ENCODE measurements around the gene PRRC2A. TPM values are rescaled to one million over a fixed set of nuclear protein-coding genes. Genes with fewer than 3 reads are reported as not detected.

PRRC2A gene
- total RNA-seq, 1 donor from 2014 or later: 117 TPM

- TF ChIP-seq, protein P1, sequence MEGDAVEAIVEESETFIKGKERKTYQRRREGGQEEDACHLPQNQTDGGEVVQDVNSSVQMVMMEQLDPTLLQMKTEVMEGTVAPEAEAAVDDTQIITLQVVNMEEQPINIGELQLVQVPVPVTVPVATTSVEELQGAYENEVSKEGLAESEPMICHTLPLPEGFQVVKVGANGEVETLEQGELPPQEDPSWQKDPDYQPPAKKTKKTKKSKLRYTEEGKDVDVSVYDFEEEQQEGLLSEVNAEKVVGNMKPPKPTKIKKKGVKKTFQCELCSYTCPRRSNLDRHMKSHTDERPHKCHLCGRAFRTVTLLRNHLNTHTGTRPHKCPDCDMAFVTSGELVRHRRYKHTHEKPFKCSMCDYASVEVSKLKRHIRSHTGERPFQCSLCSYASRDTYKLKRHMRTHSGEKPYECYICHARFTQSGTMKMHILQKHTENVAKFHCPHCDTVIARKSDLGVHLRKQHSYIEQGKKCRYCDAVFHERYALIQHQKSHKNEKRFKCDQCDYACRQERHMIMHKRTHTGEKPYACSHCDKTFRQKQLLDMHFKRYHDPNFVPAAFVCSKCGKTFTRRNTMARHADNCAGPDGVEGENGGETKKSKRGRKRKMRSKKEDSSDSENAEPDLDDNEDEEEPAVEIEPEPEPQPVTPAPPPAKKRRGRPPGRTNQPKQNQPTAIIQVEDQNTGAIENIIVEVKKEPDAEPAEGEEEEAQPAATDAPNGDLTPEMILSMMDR (IDR thresholded peaks at IDR 0.05; ENCODE audit: insufficient read depth, low read length, poor library complexity, severe bottlenecking): no peak
- Histone ChIP-seq H3K27me3 (ENCODE audit: control insufficient read depth, insufficient read depth, low read length) (no peaks in the 10 kb centered on the region), H3K4me3 (ENCODE audit: low read depth, low read length) (no peak overlapping the region), H3K36me3 (ENCODE audit: control insufficient read depth, insufficient read depth, low read length) (peaks cover 7% of the 10 kb centered on the region)
- no peak for DNase-seq (ENCODE audit: low read depth)
These were observed 6.4 kb downstream of the PRRC2A start for GRCh38 chr6:31626952-31627351.

DNA sequence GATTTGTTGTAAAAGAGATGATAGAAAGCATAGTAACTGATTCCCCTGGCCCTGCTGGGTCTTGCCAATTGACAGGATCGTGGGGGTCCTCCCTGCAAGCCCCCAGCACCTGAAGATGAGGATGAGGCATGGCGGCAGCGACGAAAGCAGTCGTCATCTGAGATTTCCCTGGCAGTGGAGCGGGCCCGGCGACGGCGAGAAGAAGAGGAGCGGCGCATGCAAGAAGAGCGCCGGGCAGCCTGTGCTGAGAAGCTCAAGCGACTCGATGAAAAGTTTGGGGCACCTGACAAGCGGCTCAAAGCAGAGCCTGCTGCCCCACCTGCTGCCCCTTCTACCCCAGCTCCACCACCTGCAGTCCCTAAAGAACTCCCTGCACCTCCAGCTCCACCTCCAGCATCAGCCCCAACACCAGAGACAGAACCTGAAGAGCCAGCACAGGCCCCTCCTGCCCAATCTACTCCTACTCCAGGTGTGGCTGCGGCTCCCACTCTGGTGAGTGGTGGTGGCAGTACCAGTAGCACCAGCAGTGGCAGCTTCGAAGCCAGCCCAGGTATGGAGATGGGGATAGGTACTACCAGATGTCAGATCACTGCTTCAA, 7.3 kb downstream of the PRRC2A start:
- DNase-seq (ENCODE audit: low read depth): no peak
- Histone ChIP-seq H3K4me3 (ENCODE audit: low read depth, low read length) (no peak overlapping the region), H3K36me3 (ENCODE audit: control insufficient read depth, insufficient read depth, low read length) (peaks cover 8% of the 10 kb centered on the region), H3K27me3 (ENCODE audit: control insufficient read depth, insufficient read depth, low read length) (no peaks in the 10 kb centered on the region)
- TF ChIP-seq, protein P1 (IDR thresholded peaks at IDR 0.05; ENCODE audit: insufficient read depth, low read length, poor library complexity, severe bottlenecking): no peak

- TF ChIP-seq, protein P1 (IDR thresholded peaks at IDR 0.05; ENCODE audit: insufficient read depth, low read length, poor library complexity, severe bottlenecking): no peak
These were observed 8.5 kb downstream of the PRRC2A start for GRCh38 chr6:31629014-31629413.

DNA sequence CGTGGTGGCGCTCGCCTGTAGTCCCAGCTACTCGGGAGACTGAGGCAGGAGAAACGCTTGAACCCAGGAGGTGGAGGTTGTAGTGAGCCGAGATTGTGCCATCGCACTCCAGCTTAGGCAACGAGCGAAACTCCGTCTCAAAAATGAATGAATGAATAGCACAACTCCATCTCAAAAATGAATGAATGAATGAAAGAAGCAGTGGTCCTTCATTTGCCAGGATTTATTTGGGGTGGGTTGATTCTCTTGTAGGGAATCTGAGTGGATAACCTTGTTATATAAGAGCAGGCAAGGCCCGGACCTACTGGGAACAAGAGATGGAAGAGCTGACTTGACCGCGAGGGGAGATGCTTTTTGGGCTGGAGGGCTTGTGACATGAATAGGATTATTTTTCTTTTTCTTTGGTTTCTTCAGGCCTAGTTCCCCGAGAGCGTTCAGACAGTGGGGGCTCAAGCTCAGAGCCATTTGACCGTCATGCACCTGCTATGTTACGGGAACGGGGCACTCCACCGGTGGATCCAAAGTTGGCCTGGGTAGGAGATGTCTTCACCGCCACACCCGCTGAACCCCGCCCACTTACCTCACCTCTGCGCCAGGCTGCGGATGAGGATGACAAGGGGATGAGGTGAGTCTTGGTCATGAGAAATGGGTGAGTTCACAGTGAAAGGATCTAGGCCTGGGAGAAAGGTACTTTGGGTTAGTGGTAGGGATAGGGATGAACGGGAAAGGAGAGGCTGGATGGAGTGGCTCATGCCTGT, 9.8 kb downstream of the PRRC2A start:
- TF ChIP-seq, protein P1 (IDR thresholded peaks at IDR 0.05; ENCODE audit: insufficient read depth, low read length, poor library complexity, severe bottlenecking): no peak
- Histone ChIP-seq H3K36me3 (ENCODE audit: control insufficient read depth, insufficient read depth, low read length) (peaks cover 9% of the 10 kb centered on the region), H3K27me3 (ENCODE audit: control insufficient read depth, insufficient read depth, low read length) (no peaks in the 10 kb centered on the region), H3K4me3 (ENCODE audit: low read depth, low read length) (no peak overlapping the region)
- DNase-seq (ENCODE audit: low read depth): no peak

More at GRCh38 chr6:31629014-31629413, 8.5 kb downstream of the PRRC2A start:
- DNase-seq (ENCODE audit: low read depth): no peak
- Histone ChIP-seq H3K27me3 (ENCODE audit: control insufficient read depth, insufficient read depth, low read length) (no peaks in the 10 kb centered on the region), H3K4me3 (ENCODE audit: low read depth, low read length) (no peak overlapping the region), H3K36me3 (ENCODE audit: control insufficient read depth, insufficient read depth, low read length) (peaks cover 9% of the 10 kb centered on the region)

DNA sequence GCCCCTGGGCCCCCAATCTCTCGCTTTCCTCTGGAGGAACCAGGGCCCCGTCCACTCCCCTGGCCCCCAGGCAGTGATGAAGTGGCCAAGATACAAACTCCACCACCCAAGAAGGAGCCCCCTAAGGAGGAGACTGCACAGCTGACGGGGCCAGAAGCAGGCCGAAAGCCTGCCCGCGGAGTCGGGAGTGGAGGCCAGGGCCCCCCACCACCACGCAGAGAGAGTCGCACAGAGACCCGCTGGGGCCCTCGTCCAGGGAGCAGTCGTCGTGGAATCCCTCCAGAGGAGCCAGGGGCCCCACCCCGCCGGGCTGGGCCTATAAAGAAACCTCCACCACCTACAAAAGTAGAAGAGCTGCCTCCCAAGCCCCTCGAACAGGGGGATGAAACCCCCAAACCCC, 10.7 kb downstream of the PRRC2A start:
- no peak for DNase-seq (ENCODE audit: low read depth)
- no peaks in the 10 kb centered on the region for H3K27me3 ChIP-seq (ENCODE audit: control insufficient read depth, insufficient read depth, low read length)
- peaks cover 6% of the 10 kb centered on the region for H3K36me3 ChIP-seq (ENCODE audit: control insufficient read depth, insufficient read depth, low read length)
- TF ChIP-seq, protein P1 (IDR thresholded peaks at IDR 0.05; ENCODE audit: insufficient read depth, low read length, poor library complexity, severe bottlenecking): no peak
- no peak overlapping the region for H3K4me3 ChIP-seq (ENCODE audit: low read depth, low read length)

All from kidney epithelial cell (primary cell).